Muscle layer of duodenum (tissue), 2 donors: ENCODE results near the gene SHROOM3.
"Not testable (repeated sequence)": the region's sequence is repeated elsewhere in the genome, so short reads cannot be mapped to it uniquely, and the experiment has no call there.

Source experiments
- H3K27ac ChIP-seq: one replicate; pipeline ENCODE4 v1.7.0; 2013; ENCODE audit warnings: mild to moderate bottlenecking, low read length
- H3K27me3 ChIP-seq: one replicate; pipeline ENCODE4 v1.7.0; 2013; ENCODE audit warnings: low read depth, mild to moderate bottlenecking, control low read depth, low read length
- H3K36me3 ChIP-seq, 2 donors: one replicate each; pipeline ENCODE4 v1.7.0; 2013; ENCODE audit warnings: low read length in 2 of 2, control low read depth in 1 of 2, mild to moderate bottlenecking in 1 of 2; ENCODE audit not compliant: insufficient read depth in 2 of 2, control insufficient read depth in 1 of 2
- H3K4me1 ChIP-seq, 2 donors: one replicate each; pipeline ENCODE4 v1.7.0; 2013; ENCODE audit warnings: low read length in 2 of 2, mild to moderate bottlenecking in 2 of 2, control low read depth in 1 of 2, moderate library complexity in 1 of 2; ENCODE audit not compliant: insufficient read depth in 2 of 2, control insufficient read depth in 1 of 2
- H3K4me3 ChIP-seq, 2 donors: one replicate each; pipeline ENCODE4 v1.7.0; 2013; ENCODE audit warnings: low read length in 2 of 2, low read depth in 1 of 2, mild to moderate bottlenecking in 1 of 2
- H3K9me3 ChIP-seq, 2 donors: one replicate each; pipeline ENCODE4 v1.7.0; 2013; ENCODE audit warnings: low read length in 2 of 2, control low read depth in 1 of 2, mild to moderate bottlenecking in 1 of 2; ENCODE audit not compliant: control insufficient read depth in 1 of 2
- donor health status: healthy.

SHROOM3 gene

GRCh38 chr4:76448211-76448610, 13.2 kb downstream of the SHROOM3 start:
- H3K27ac ChIP-seq, result no peak overlapping the region
- H3K4me3 ChIP-seq, result no peak overlapping the region
- H3K4me1 ChIP-seq, result peaks cover 5 to 6% of the 10 kb centered on the region in 2 donors
- no peaks in the 10 kb centered on the region for H3K27me3 ChIP-seq
- H3K36me3 ChIP-seq, result no peaks in the 10 kb centered on the region
- no peaks in the 10 kb centered on the region for H3K9me3 ChIP-seq

GRCh38 chr4:76449362-76449767, 14.3 kb downstream of the SHROOM3 start:
- Histone ChIP-seq H3K27ac (no peak overlapping the region), H3K4me3 (no peak overlapping the region), H3K9me3 (no peaks in the 10 kb centered on the region), H3K27me3 (no peaks in the 10 kb centered on the region), H3K4me1 (peaks cover 5 to 6% of the 10 kb centered on the region in 2 donors), H3K36me3 (no peaks in the 10 kb centered on the region)

- Histone ChIP-seq H3K9me3 (no peaks in the 10 kb centered on the region), H3K4me3 (no peak overlapping the region), H3K4me1 (peaks cover 5 to 6% of the 10 kb centered on the region in 2 donors), H3K27ac (no peak overlapping the region), H3K36me3 (no peaks in the 10 kb centered on the region), H3K27me3 (no peaks in the 10 kb centered on the region)
Observed at GRCh38 chr4:76449833-76450232, 14.8 kb downstream of the SHROOM3 start.

GRCh38 chr4:76453232-76453631, 18.2 kb downstream of the SHROOM3 start:
- Histone ChIP-seq H3K9me3 (no peaks in the 10 kb centered on the region), H3K4me3 (no peak overlapping the region), H3K4me1 (peaks cover 0 to 5% of the 10 kb centered on the region in 2 donors), H3K27me3 (no peaks in the 10 kb centered on the region), H3K36me3 (no peaks in the 10 kb centered on the region), H3K27ac (no peak overlapping the region)

GRCh38 chr4:76454073-76454472, 19.0 kb downstream of the SHROOM3 start:
- H3K4me3 ChIP-seq, H3K27me3 ChIP-seq, H3K36me3 ChIP-seq, H3K27ac ChIP-seq, H3K4me1 ChIP-seq, H3K9me3 ChIP-seq: not testable (repeated sequence)

GRCh38 chr4:76457885-76458284, 22.9 kb downstream of the SHROOM3 start:
- no peak overlapping the region for H3K4me3 ChIP-seq
- H3K4me1 ChIP-seq, result no peaks in the 10 kb centered on the region
- no peaks in the 10 kb centered on the region for H3K27me3 ChIP-seq
- H3K36me3 ChIP-seq, result no peaks in the 10 kb centered on the region
- no peak overlapping the region for H3K27ac ChIP-seq
- no peaks in the 10 kb centered on the region for H3K9me3 ChIP-seq

GRCh38 chr4:76458297-76458696, 23.3 kb downstream of the SHROOM3 start:
- Histone ChIP-seq H3K36me3 (no peaks in the 10 kb centered on the region), H3K27me3 (no peaks in the 10 kb centered on the region), H3K4me3 (no peak overlapping the region), H3K4me1 (no peaks in the 10 kb centered on the region), H3K9me3 (peaks cover 0 to under 1% of the 10 kb centered on the region in 2 donors), H3K27ac (no peak overlapping the region)

GRCh38 chr4:76458825-76459224, 23.8 kb downstream of the SHROOM3 start:
- Histone ChIP-seq H3K27me3 (no peaks in the 10 kb centered on the region), H3K4me1 (no peaks in the 10 kb centered on the region), H3K4me3 (no peak overlapping the region), H3K36me3 (no peaks in the 10 kb centered on the region), H3K9me3 (peaks cover 0 to 6% of the 10 kb centered on the region in 2 donors), H3K27ac (no peak overlapping the region)

- H3K27ac ChIP-seq, result no peak overlapping the region
Observed at GRCh38 chr4:76459291-76459723, 24.3 kb downstream of the SHROOM3 start.

GRCh38 chr4:76463568-76463967, 28.5 kb downstream of the SHROOM3 start:
- Histone ChIP-seq H3K27me3 (no peaks in the 10 kb centered on the region), H3K27ac (no peak overlapping the region), H3K36me3 (no peaks in the 10 kb centered on the region), H3K4me1 (no peaks in the 10 kb centered on the region), H3K9me3 (peaks cover 0 to 8% of the 10 kb centered on the region in 2 donors), H3K4me3 (no peak overlapping the region)

More at GRCh38 chr4:76459291-76459723, 24.3 kb downstream of the SHROOM3 start:
- Histone ChIP-seq H3K27me3 (no peaks in the 10 kb centered on the region), H3K36me3 (no peaks in the 10 kb centered on the region), H3K4me3 (peak overlapping the region in 1 of 2 donors; percentile 5), H3K4me1 (no peaks in the 10 kb centered on the region), H3K9me3 (peaks cover 0 to 8% of the 10 kb centered on the region in 2 donors)

GRCh38 chr4:76470064-76470463, 35.0 kb downstream of the SHROOM3 start:
- Histone ChIP-seq H3K36me3 (no peaks in the 10 kb centered on the region), H3K4me3 (no peak overlapping the region), H3K9me3 (no peaks in the 10 kb centered on the region), H3K4me1 (no peaks in the 10 kb centered on the region), H3K27me3 (no peaks in the 10 kb centered on the region), H3K27ac (no peak overlapping the region)

GRCh38 chr4:76470532-76470931, 35.5 kb downstream of the SHROOM3 start:
- H3K4me3 ChIP-seq, result no peak overlapping the region
- H3K27ac ChIP-seq, result no peak overlapping the region
- no peaks in the 10 kb centered on the region for H3K4me1 ChIP-seq
- no peaks in the 10 kb centered on the region for H3K36me3 ChIP-seq
- no peaks in the 10 kb centered on the region for H3K9me3 ChIP-seq
- H3K27me3 ChIP-seq, result no peaks in the 10 kb centered on the region
